Caco-2 (cell line): ENCODE results near the gene ARPC4. TPM values are rescaled to one million over a fixed set of nuclear protein-coding genes. Genes with fewer than 3 reads are reported as not detected.

Experiments
- BruUV-seq: library from RNA; stranded (reverse); fragments of 400-500 nt; replicated peaks from 2 replicates; lab custom pipeline; 2021; lab: Mats Ljungman, UMichigan
- CTCF ChIA-PET: fragments of 300-600 bp; sonication (Branson Sonifier 250); formaldehyde crosslinking; loops from one replicate; lab custom pipeline; 2022; ENCODE audit warnings: antibody characterized with exemption; lab: Charles Lee
- POLR2A ChIA-PET: fragments of 300-600 bp; sonication (Branson Sonifier 250); formaldehyde crosslinking; loops from one replicate; lab custom pipeline; 2022; ENCODE audit warnings: antibody characterized with exemption; lab: Charles Lee
- DNase-seq, 2 experiments: peaks; one replicate each; pipeline versions ENCODE4 v3.0.0 to v3.0.0-alpha.2; 2020 to 2022
- H3K27me3 ChIP-seq: replicated peaks from 2 replicates; pipeline ENCODE4 v1.6.0; 2011; ENCODE audit warnings: low read length; ENCODE audit not compliant: control insufficient read depth, insufficient read depth
- H3K36me3 ChIP-seq: 2 replicates; pipeline ENCODE4 v1.5.1; 2011; ENCODE audit warnings: low read length; ENCODE audit not compliant: control insufficient read depth, insufficient read depth
- H3K4me1 ChIP-seq: fragments of 250-450 bp; sonication (Bioruptor Pico); 2 replicates; pipeline ENCODE4 v1.5.1; 2020; ENCODE audit warnings: mild to moderate bottlenecking
- H3K4me3 ChIP-seq: 2 replicates; pipeline ENCODE4 v1.5.1; 2011; ENCODE audit warnings: low read depth, mild to moderate bottlenecking, control low read depth, low read length
- H3K9me3 ChIP-seq: fragments of 250-450 bp; sonication (Bioruptor Pico); 2 replicates; pipeline ENCODE4 v1.5.1; 2020; ENCODE audit warnings: mild to moderate bottlenecking, moderate library complexity
- H3K27ac Mint-ChIP-seq: one replicate; pipeline ENCODE4 v1.8.0; 2022; ENCODE audit warnings: mixed read lengths; ENCODE audit not compliant: unreplicated experiment
- H3K27me3 Mint-ChIP-seq: one replicate; pipeline ENCODE4 v1.8.0; 2022; ENCODE audit warnings: mixed read lengths; ENCODE audit not compliant: insufficient read depth, unreplicated experiment
- H3K36me3 Mint-ChIP-seq: one replicate; pipeline ENCODE4 v1.8.0; 2022; ENCODE audit warnings: mild to moderate bottlenecking, mixed read lengths; ENCODE audit not compliant: insufficient read depth, unreplicated experiment
- H3K4me1 Mint-ChIP-seq: one replicate; pipeline ENCODE4 v1.8.0; 2022; ENCODE audit warnings: low read depth, mixed read lengths; ENCODE audit not compliant: unreplicated experiment
- H3K4me3 Mint-ChIP-seq: one replicate; pipeline ENCODE4 v1.8.0; 2022; ENCODE audit warnings: mild to moderate bottlenecking, moderate library complexity, mixed read lengths; ENCODE audit not compliant: unreplicated experiment
- H3K9me3 Mint-ChIP-seq: one replicate; pipeline ENCODE4 v1.8.0; 2022; ENCODE audit warnings: mixed read lengths; ENCODE audit not compliant: unreplicated experiment
- CTCF ChIP-seq, 2 experiments: fragments of 200-600 bp in 1 of 2; IDR thresholded peaks; 1 replicate in 1 of 2; 2 replicates in 1 of 2; pipeline versions ENCODE4 v1.5.1 to v1.8.0; 2011 to 2022; ENCODE audit warnings: antibody characterized with exemption in 1 of 2, control low read depth in 1 of 2, inconsistent platforms in 1 of 2, low read depth in 1 of 2, low read length in 1 of 2, mild to moderate bottlenecking in 1 of 2, moderate library complexity in 1 of 2; ENCODE audit not compliant: insufficient read depth in 1 of 2, severe bottlenecking in 1 of 2, unreplicated experiment in 1 of 2
- intact Hi-C: fragments of 100-400 bp; cut with micrococcal nuclease; formaldehyde crosslinking; loops from one replicate; pipeline ENCODE4 v1.10.0; 2022; ENCODE audit not compliant: unreplicated experiment
- total RNA-seq: library from RNA; stranded (reverse); gene quantifications from 2 replicates; pipeline ENCODE4 v1.2.3, GENCODE V29; 2022

ARPC4 gene
- total RNA-seq, 1 experiment from 2014 or later, result 158 TPM

GRCh38 chr3:9818666-9819335 is 25.9 kb downstream of the ARPC4 start:
- POLR2A ChIA-PET, result no interaction called here
- TF ChIP-seq CTCF (IDR thresholded peaks at IDR 0.05; ENCODE audit: insufficient read depth in 1 of 2, low read depth in 1 of 2, low read length in 1 of 2, severe bottlenecking in 1 of 2, unreplicated experiment in 1 of 2), result no peak
- no peaks in the 10 kb centered on the region for H3K27me3 Mint-ChIP-seq
- H3K36me3 ChIP-seq, result no peaks in the 10 kb centered on the region
- CTCF ChIA-PET, result no interaction called here
- no peaks in the 10 kb centered on the region for H3K27me3 ChIP-seq
- BruUV-seq, result no TSS peak
- no peaks in the 10 kb centered on the region for H3K9me3 Mint-ChIP-seq
- intact Hi-C loops, result no loop called here
- H3K4me1 ChIP-seq, result no peaks in the 10 kb centered on the region
- no peaks in the 10 kb centered on the region for H3K36me3 Mint-ChIP-seq
- H3K27ac Mint-ChIP-seq, result no peak overlapping the region
- no peak overlapping the region for H3K4me3 Mint-ChIP-seq
- H3K9me3 ChIP-seq, result no peaks in the 10 kb centered on the region
- DNase-seq, result no peak
- H3K4me3 ChIP-seq, result no peak overlapping the region
- no peaks in the 10 kb centered on the region for H3K4me1 Mint-ChIP-seq

- Histone ChIP-seq H3K27me3 (no peaks in the 10 kb centered on the region), H3K4me3 (no peak overlapping the region), H3K4me1 (no peaks in the 10 kb centered on the region), H3K9me3 (no peaks in the 10 kb centered on the region), H3K36me3 (no peaks in the 10 kb centered on the region)
- no peak for TF ChIP-seq CTCF (IDR thresholded peaks at IDR 0.05; ENCODE audit: insufficient read depth in 1 of 2, low read depth in 1 of 2, low read length in 1 of 2, severe bottlenecking in 1 of 2, unreplicated experiment in 1 of 2)
- intact Hi-C loops, result no loop called here
- BruUV-seq, result no TSS peak
- Mint-ChIP-seq H3K4me1 (no peaks in the 10 kb centered on the region), H3K27me3 (no peaks in the 10 kb centered on the region), H3K27ac (no peak overlapping the region), H3K4me3 (no peak overlapping the region), H3K36me3 (no peaks in the 10 kb centered on the region), H3K9me3 (no peaks in the 10 kb centered on the region)
- ChIA-PET POLR2A (no interaction called here), CTCF (no interaction called here)
- no peak for DNase-seq
Observed at GRCh38 chr3:9820543-9820942, 27.7 kb downstream of the ARPC4 start.

- intact Hi-C loops, result no loop called here
- Histone ChIP-seq H3K9me3 (no peaks in the 10 kb centered on the region), H3K4me3 (no peak overlapping the region), H3K27me3 (no peaks in the 10 kb centered on the region), H3K36me3 (no peaks in the 10 kb centered on the region), H3K4me1 (no peaks in the 10 kb centered on the region)
- ChIA-PET CTCF (no interaction called here), POLR2A (no interaction called here)
- no peak overlapping the region for H3K27ac Mint-ChIP-seq
- H3K27me3 Mint-ChIP-seq, result no peaks in the 10 kb centered on the region
- peak; percentile 33 to 49 for TF ChIP-seq CTCF (IDR thresholded peaks at IDR 0.05; ENCODE audit: insufficient read depth in 1 of 2, low read depth in 1 of 2, low read length in 1 of 2, severe bottlenecking in 1 of 2, unreplicated experiment in 1 of 2)
- H3K4me1 Mint-ChIP-seq, result no peaks in the 10 kb centered on the region
- H3K9me3 Mint-ChIP-seq, result no peaks in the 10 kb centered on the region
- peak in 1 of 2 experiments; percentile 38 for DNase-seq
- no peaks in the 10 kb centered on the region for H3K36me3 Mint-ChIP-seq
- BruUV-seq, result no TSS peak
- H3K4me3 Mint-ChIP-seq, result no peak overlapping the region
Observed at GRCh38 chr3:9820946-9821345, 28.1 kb downstream of the ARPC4 start.
